Upper lobe of left lung (tissue), 6 donors: Measurements from ENCODE around the gene SCN7A. TPM values are rescaled to one million over a fixed set of nuclear protein-coding genes. Genes with fewer than 3 reads are reported as not detected.

Experiments used
- ATAC-seq, 2 donors: fragments of 200-7000 bp; cut with Tn5 transposase; one replicate each; pipeline ENCODE4 v1.9.1; 2022; ENCODE audit warnings: mild to moderate bottlenecking in 2 of 2, moderate library complexity in 2 of 2; ENCODE audit not compliant: low FRiP score in 2 of 2
- DNase-seq, 2 donors: peaks; one replicate each; pipeline ENCODE4 v3.0.0-alpha.2; 2019 to 2020
- H3K27ac ChIP-seq, 4 donors: fragments of 200-600 bp; sonication (generic); one replicate each; pipeline ENCODE4 v1.5.1; 2016 to 2019
- H3K27me3 ChIP-seq, 4 donors: fragments of 200-600 bp; sonication (generic); one replicate each; pipeline ENCODE4 v1.5.1; 2017 to 2019
- H3K36me3 ChIP-seq, 4 donors: fragments of 200-600 bp; sonication (generic); one replicate each; pipeline ENCODE4 v1.5.1; 2016 to 2019
- H3K4me1 ChIP-seq, 4 donors: fragments of 200-600 bp; sonication (generic); one replicate each; pipeline ENCODE4 v1.5.1; 2018 to 2019
- H3K4me3 ChIP-seq, 4 donors: fragments of 200-600 bp; sonication (generic); one replicate each; pipeline ENCODE4 v1.5.1; 2017 to 2019; ENCODE audit warnings: mild to moderate bottlenecking in 2 of 4, moderate library complexity in 1 of 4
- H3K9me3 ChIP-seq, 4 donors: fragments of 200-600 bp; sonication (generic); one replicate each; pipeline ENCODE4 v1.5.1; 2018 to 2019
- CTCF ChIP-seq, 6 experiments: fragments of 450-650 bp in 4 of 6; fragments of 200-600 bp in 2 of 6; sonication (generic) in 2 of 6; IDR thresholded peaks; one replicate each; pipeline ENCODE4 v1.5.1; 2016 to 2019; ENCODE audit warnings: antibody characterized with exemption in 6 of 6
- EP300 ChIP-seq, 4 donors: sonication (generic); formaldehyde crosslinking; IDR thresholded peaks; one replicate each; pipeline ENCODE4 v1.5.1; 2017; ENCODE audit warnings: antibody characterized with exemption in 4 of 4, control low read depth in 2 of 4
- POLR2A ChIP-seq, 4 donors: fragments of 450-650 bp; IDR thresholded peaks; one replicate each; pipeline ENCODE4 v1.5.1; 2016 to 2017; ENCODE audit warnings: antibody characterized with exemption in 4 of 4, mild to moderate bottlenecking in 2 of 4
- POLR2AphosphoS5 ChIP-seq, 2 donors: sonication (generic); formaldehyde crosslinking; IDR thresholded peaks; one replicate each; pipeline ENCODE4 v1.5.1; 2017; ENCODE audit warnings: antibody characterized with exemption in 2 of 2
- WGBS, 2 donors: methylation state at CpG; one replicate each; pipeline ENCODE4 v1.1.5; 2017 to 2018; 5-methylcytosine and 5-hydroxymethylcytosine counted together
- total RNA-seq, 6 donors: library from RNA; depleted of rRNA in 4 of 6; stranded (reverse); fragments of >200 nt in 4 of 6; gene quantifications; one replicate each; pipeline versions ENCODE4 v1.1.0 to v1.2.1, GENCODE V29; 2016 to 2021
- donor health status: DM: no; HTN: no; CAD: no; lungs with moderate emphysema.
- donor health status: DM: no; HTN: yes; CAD: no; lungs with severe emphysema.

Gene SCN7A
- total RNA-seq, 6 donors from 2014 or later = 37.8 to 99.9 (median 60.0) TPM

- no peaks in the 10 kb centered on the region for H3K27me3 ChIP-seq
- DNase-seq (no peak), ATAC-seq (no peak)
- H3K36me3 ChIP-seq = no peaks in the 10 kb centered on the region
- H3K27ac ChIP-seq = no peak overlapping the region
- TF ChIP-seq POLR2AphosphoS5 (IDR thresholded peaks at IDR 0.05) (no peak), CTCF (IDR thresholded peaks at IDR 0.05) (no peak), POLR2A (IDR thresholded peaks at IDR 0.05) (no peak), EP300 (IDR thresholded peaks at IDR 0.05) (no peak)
- no peaks in the 10 kb centered on the region for H3K4me1 ChIP-seq
- no peak overlapping the region for H3K4me3 ChIP-seq
- H3K9me3 ChIP-seq = no peaks in the 10 kb centered on the region
- WGBS, 2 donors = 63 to 100% methylated on average over 1 of the region's 1 CpG
These were observed 108.7 kb downstream of the SCN7A start for GRCh38 chr2:166385313-166385712.

GRCh38 chr2:166384774-166385173, 109.3 kb downstream of the SCN7A start:
- no peak for ATAC-seq
- H3K4me1 ChIP-seq = no peaks in the 10 kb centered on the region
- 60 to 66% methylated on average over 8 of the region's 8 CpGs for WGBS, 2 donors

GRCh38 chr2:166382448-166382847, 111.6 kb downstream of the SCN7A start:
- Histone ChIP-seq H3K36me3 (no peaks in the 10 kb centered on the region), H3K27ac (no peak overlapping the region), H3K4me3 (no peak overlapping the region), H3K4me1 (no peaks in the 10 kb centered on the region), H3K27me3 (no peaks in the 10 kb centered on the region), H3K9me3 (no peaks in the 10 kb centered on the region)
- TF ChIP-seq POLR2AphosphoS5 (IDR thresholded peaks at IDR 0.05) (no peak), POLR2A (IDR thresholded peaks at IDR 0.05) (no peak), CTCF (IDR thresholded peaks at IDR 0.05) (no peak), EP300 (IDR thresholded peaks at IDR 0.05) (no peak)
- no peak for ATAC-seq
- DNase-seq = no peak
- 97 to 100% methylated on average over 3 of the region's 3 CpGs for WGBS, 2 donors

More at GRCh38 chr2:166384774-166385173, 109.3 kb downstream of the SCN7A start:
- no peaks in the 10 kb centered on the region for H3K36me3 ChIP-seq
- H3K27me3 ChIP-seq = no peaks in the 10 kb centered on the region
- H3K4me3 ChIP-seq = no peak overlapping the region
- H3K27ac ChIP-seq = no peak overlapping the region
- no peak for DNase-seq
- H3K9me3 ChIP-seq = no peaks in the 10 kb centered on the region
- TF ChIP-seq CTCF (IDR thresholded peaks at IDR 0.05) (peak in 4 of 6 experiments; percentile 23 to 53 (median 40)), EP300 (IDR thresholded peaks at IDR 0.05) (no peak), POLR2A (IDR thresholded peaks at IDR 0.05) (no peak)

GRCh38 chr2:166380615-166381014, 113.4 kb downstream of the SCN7A start:
- peaks cover 0 to 3% (median 0%) of the 10 kb centered on the region in 4 donors for H3K27me3 ChIP-seq
- no peak overlapping the region for H3K27ac ChIP-seq
- TF ChIP-seq CTCF (IDR thresholded peaks at IDR 0.05) (no peak), EP300 (IDR thresholded peaks at IDR 0.05) (no peak), POLR2A (IDR thresholded peaks at IDR 0.05) (no peak), POLR2AphosphoS5 (IDR thresholded peaks at IDR 0.05) (no peak)
- no peaks in the 10 kb centered on the region for H3K9me3 ChIP-seq
- no peaks in the 10 kb centered on the region for H3K36me3 ChIP-seq
- H3K4me3 ChIP-seq = no peak overlapping the region
- 50 to 79% methylated on average over 1 of the region's 1 CpG for WGBS, 2 donors
- DNase-seq (no peak), ATAC-seq (no peak)
- peaks cover 0 to 10% (median 6%) of the 10 kb centered on the region in 4 donors for H3K4me1 ChIP-seq

- H3K4me3 ChIP-seq = peak overlapping the region in 3 of 4 donors; percentile 55 to 71 (median 66)
- ATAC-seq (no peak), DNase-seq (no peak)
- H3K4me1 ChIP-seq = peaks cover 4 to 21% (median 7%) of the 10 kb centered on the region in 4 donors
- no peak for TF ChIP-seq EP300 (IDR thresholded peaks at IDR 0.05)
- TF ChIP-seq POLR2A (IDR thresholded peaks at IDR 0.05) = no peak
- no peaks in the 10 kb centered on the region for H3K36me3 ChIP-seq
- WGBS, 2 donors = 55 to 70% methylated on average over 2 of the region's 2 CpGs
- H3K9me3 ChIP-seq = no peaks in the 10 kb centered on the region
- peaks cover 0 to 6% (median 0%) of the 10 kb centered on the region in 4 donors for H3K27me3 ChIP-seq
- peak overlapping the region in 2 of 4 donors; percentile 55 to 72 for H3K27ac ChIP-seq
These were observed 117.2 kb downstream of the SCN7A start for GRCh38 chr2:166376873-166377272.
